ENCODE measurements around the gene TLR3. TPM values are rescaled to one million over a fixed set of nuclear protein-coding genes. Genes with fewer than 3 reads are reported as not detected.
A peak's percentile ranks its signal among the peaks of the same experiment; 100 is the strongest.

The TLR3 gene
- total and polyA plus RNA-seq, 2 experiments from 2014 or later: 0.54 to 0.68 TPM

DNA sequence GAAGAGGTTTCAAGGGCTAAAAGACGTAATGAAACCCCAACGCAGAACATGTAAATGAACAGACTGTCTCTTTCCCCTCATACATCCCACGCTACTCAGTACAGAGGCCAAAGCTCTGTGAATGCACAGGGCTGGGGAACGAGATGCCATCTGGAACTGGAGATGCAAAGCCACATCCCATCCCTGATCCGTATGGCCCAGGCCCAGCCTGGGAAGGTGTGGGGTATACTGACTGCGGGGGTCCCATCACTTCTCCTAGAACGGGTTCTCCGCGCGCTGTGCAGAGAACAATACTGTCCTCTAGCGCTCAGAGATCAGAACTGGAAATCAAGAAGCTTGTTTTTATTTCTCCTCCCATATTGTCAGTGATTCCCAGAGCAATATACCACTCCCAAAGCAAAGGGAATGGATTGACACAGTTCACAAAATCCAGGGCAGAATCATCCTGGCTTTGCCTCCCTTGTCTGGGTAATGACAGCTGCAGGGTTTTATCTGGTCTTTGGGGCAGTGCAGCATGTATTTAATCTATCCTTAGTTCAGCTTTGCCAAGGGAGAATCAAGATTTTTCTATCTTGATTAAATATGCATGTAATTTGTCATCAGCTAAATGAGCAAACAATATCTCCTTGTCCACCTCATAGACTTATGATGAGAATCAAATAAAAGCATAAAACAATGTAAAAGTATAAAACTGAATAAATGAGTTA lies 47.3 kb upstream of the TLR3 start:
- DNase-seq: peak; percentile 56

DNA sequence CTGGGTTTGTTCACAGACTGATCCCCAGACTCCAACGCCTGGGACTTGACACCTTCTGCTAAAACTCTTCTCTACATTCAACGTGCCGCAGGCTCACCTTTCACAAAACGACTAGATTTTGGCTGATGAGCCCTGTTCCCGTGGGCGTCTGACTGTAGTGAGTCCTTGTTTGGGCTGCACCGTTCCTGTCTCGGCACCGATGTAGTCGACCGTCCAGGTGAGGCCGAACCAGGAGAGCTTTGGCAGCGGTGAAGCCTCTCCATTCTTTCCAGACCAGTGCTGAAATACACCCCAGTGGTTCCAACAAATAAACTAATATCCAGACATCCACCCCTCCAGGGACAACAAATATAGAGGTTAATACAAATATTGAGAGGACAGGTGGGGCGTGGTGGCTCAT lies 45.0 kb upstream of the TLR3 start:
- Histone ChIP-seq H4K20me1 (ENCODE audit: insufficient read depth) (no peaks in the 10 kb centered on the region), H3F3A (ENCODE audit: insufficient read depth) (no peaks in the 10 kb centered on the region), H3K27me3 (replicated peaks; ENCODE audit: insufficient read depth) (peaks cover 2% of the 10 kb centered on the region; the same call in 1 of the 2 replicates), H3K4me1 (ENCODE audit: insufficient read depth) (no peaks in the 10 kb centered on the region), H3K9ac (no peak overlapping the region), H3K9me3 (ENCODE audit: low read depth) (no peaks in the 10 kb centered on the region), H3K36me3 (ENCODE audit: low read depth) (no peaks in the 10 kb centered on the region), H3K9me2 (ENCODE audit: insufficient read depth) (no peaks in the 10 kb centered on the region), H3K4me3 (no peak overlapping the region), H3K27ac (no peak overlapping the region), H3K79me2 (ENCODE audit: insufficient read depth) (no peaks in the 10 kb centered on the region), H2AFZ (no peak overlapping the region), H3K4me2 (ENCODE audit: unreplicated experiment) (no peak overlapping the region)
- in situ Hi-C loops (cut with MboI): loop anchor here (10.0 kb wide), 1 partner anchor 379 kb away; no protein-coding TSS in a partner anchor
- no peak for DNase-seq
- TF ChIP-seq EZH2phosphoT487 (IDR thresholded peaks at IDR 0.05; ENCODE audit: insufficient read depth, low read depth) (no peak), EZH2 (IDR thresholded peaks at IDR 0.05; ENCODE audit: insufficient read depth, poor library complexity, severe bottlenecking) (no peak)
- WGBS, 2 experiments (ENCODE audit: low coverage in 1 of 2, low lambda C conversion rate in 2 of 2, missing lambda C conversion rate in 2 of 2): 70% methylated on average over 14 of the region's 14 CpGs

More for the DNA sequence above, 47.3 kb upstream of the TLR3 start:
- TF ChIP-seq EZH2phosphoT487 (IDR thresholded peaks at IDR 0.05; ENCODE audit: insufficient read depth, low read depth): no peak
- TF ChIP-seq EZH2 (IDR thresholded peaks at IDR 0.05; ENCODE audit: insufficient read depth, poor library complexity, severe bottlenecking): no peak
- 4 to 7% methylated on average over 11 of the region's 11 CpGs for WGBS, 2 experiments (ENCODE audit: low coverage in 1 of 2, low lambda C conversion rate in 2 of 2, missing lambda C conversion rate in 2 of 2)
- H3F3A ChIP-seq (ENCODE audit: insufficient read depth): no peaks in the 10 kb centered on the region
- H3K4me1 ChIP-seq (ENCODE audit: insufficient read depth): no peaks in the 10 kb centered on the region
- H3K4me2 ChIP-seq (ENCODE audit: unreplicated experiment): no peak overlapping the region
- H4K20me1 ChIP-seq (ENCODE audit: insufficient read depth): no peaks in the 10 kb centered on the region
- H3K36me3 ChIP-seq (ENCODE audit: low read depth): no peaks in the 10 kb centered on the region
- no peak overlapping the region for H3K9ac ChIP-seq
- H3K27me3 ChIP-seq (replicated peaks; ENCODE audit: insufficient read depth): no peaks in the 10 kb centered on the region; the same call in 1 of the 2 replicates
- no peak overlapping the region for H3K4me3 ChIP-seq
- in situ Hi-C loops (cut with MboI): loop anchor here (10.0 kb wide), 1 partner anchor 377 kb away; no protein-coding TSS in a partner anchor
- no peak overlapping the region for H3K27ac ChIP-seq
- no peaks in the 10 kb centered on the region for H3K9me3 ChIP-seq (ENCODE audit: low read depth)
- no peak overlapping the region for H2AFZ ChIP-seq
- no peaks in the 10 kb centered on the region for H3K79me2 ChIP-seq (ENCODE audit: insufficient read depth)
- no peaks in the 10 kb centered on the region for H3K9me2 ChIP-seq (ENCODE audit: insufficient read depth)

DNA sequence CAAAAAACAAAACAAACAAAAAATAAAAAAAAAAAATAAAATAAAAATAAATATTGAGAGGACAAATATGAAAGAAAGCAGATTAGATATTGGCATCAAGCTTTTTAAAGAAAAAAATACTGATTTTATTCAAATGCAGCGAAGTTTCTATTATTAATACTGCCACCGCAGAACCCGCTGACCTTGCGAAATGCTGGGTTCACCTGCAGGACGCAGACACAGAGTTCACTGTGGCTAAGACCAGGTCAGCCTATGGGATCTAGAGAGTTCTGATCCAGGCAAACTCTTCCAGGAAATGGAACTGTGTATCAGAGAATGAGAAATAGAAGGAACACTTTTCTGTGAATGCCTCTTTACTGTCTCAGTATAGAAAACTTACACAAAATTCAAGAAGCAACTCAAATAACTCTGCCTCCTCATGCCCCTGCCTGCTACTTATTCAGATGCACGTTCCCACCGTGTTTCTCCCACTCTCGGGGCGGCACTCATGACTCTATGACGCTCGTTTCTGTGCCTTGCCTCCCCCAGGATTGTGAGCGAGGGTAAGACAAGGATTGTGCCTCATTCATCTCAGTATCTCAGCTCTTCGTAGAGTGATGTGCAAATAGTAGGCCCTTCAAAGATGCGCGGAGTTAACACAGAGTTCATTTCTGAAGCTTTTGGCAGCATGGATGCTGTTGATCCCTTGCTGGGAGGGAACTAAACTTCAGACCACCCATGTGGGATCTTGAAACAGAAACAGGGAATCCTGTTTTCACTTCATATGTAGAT lies 44.1 kb upstream of the TLR3 start:
- DNase-seq: no peak
- TF ChIP-seq EZH2phosphoT487 (IDR thresholded peaks at IDR 0.05; ENCODE audit: insufficient read depth, low read depth) (no peak), EZH2 (IDR thresholded peaks at IDR 0.05; ENCODE audit: insufficient read depth, poor library complexity, severe bottlenecking) (no peak)

DNA sequence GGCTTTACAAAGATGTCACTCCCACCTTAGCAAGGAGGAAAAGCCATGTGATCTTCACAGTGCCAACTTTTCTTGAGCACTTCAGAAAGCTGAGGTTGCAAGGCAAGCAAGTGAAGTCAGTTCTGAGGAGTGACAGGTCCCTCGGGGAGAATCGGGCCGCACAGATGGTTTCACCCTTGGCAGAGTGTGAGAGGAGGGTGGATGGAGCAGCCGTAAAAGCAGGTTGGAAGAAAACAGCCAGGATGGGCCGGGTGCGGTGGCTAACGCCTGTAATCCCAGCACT lies 43.6 kb upstream of the TLR3 start:
- Histone ChIP-seq H3K27ac (no peak overlapping the region), H3K4me2 (ENCODE audit: unreplicated experiment) (no peak overlapping the region), H3K9me2 (ENCODE audit: insufficient read depth) (no peaks in the 10 kb centered on the region), H2AFZ (no peak overlapping the region), H3K36me3 (ENCODE audit: low read depth) (no peaks in the 10 kb centered on the region), H3K9ac (no peak overlapping the region), H3K79me2 (ENCODE audit: insufficient read depth) (no peaks in the 10 kb centered on the region), H3K4me1 (ENCODE audit: insufficient read depth) (no peaks in the 10 kb centered on the region), H3K9me3 (ENCODE audit: low read depth) (no peaks in the 10 kb centered on the region), H3F3A (ENCODE audit: insufficient read depth) (no peaks in the 10 kb centered on the region), H4K20me1 (ENCODE audit: insufficient read depth) (no peaks in the 10 kb centered on the region), H3K27me3 (replicated peaks; ENCODE audit: insufficient read depth) (peaks cover 14% of the 10 kb centered on the region), H3K4me3 (no peak overlapping the region)
- 49 to 54% methylated on average over 7 of the region's 7 CpGs for WGBS, 2 experiments (ENCODE audit: low coverage in 1 of 2, low lambda C conversion rate in 2 of 2, missing lambda C conversion rate in 2 of 2)
- in situ Hi-C loops (cut with MboI): loop anchor here (10.0 to 25.0 kb wide), 2 partner anchors 381 to 988 kb away; no protein-coding TSS in a partner anchor
- no peak for TF ChIP-seq EZH2 (IDR thresholded peaks at IDR 0.05; ENCODE audit: insufficient read depth, poor library complexity, severe bottlenecking)
- TF ChIP-seq EZH2phosphoT487 (IDR thresholded peaks at IDR 0.05; ENCODE audit: insufficient read depth, low read depth): no peak
- no peak for DNase-seq

More for the DNA sequence above, 44.1 kb upstream of the TLR3 start:
- no peaks in the 10 kb centered on the region for H3K79me2 ChIP-seq (ENCODE audit: insufficient read depth)
- no peak overlapping the region for H3K9ac ChIP-seq
- H3K27ac ChIP-seq: no peak overlapping the region
- in situ Hi-C loops (cut with MboI): loop anchor here (10.0 to 25.0 kb wide), 2 partner anchors 380 to 988 kb away; no protein-coding TSS in a partner anchor
- H2AFZ ChIP-seq: no peak overlapping the region
- no peak overlapping the region for H3K4me2 ChIP-seq (ENCODE audit: unreplicated experiment)
- no peaks in the 10 kb centered on the region for H3F3A ChIP-seq (ENCODE audit: insufficient read depth)
- no peaks in the 10 kb centered on the region for H4K20me1 ChIP-seq (ENCODE audit: insufficient read depth)
- no peaks in the 10 kb centered on the region for H3K36me3 ChIP-seq (ENCODE audit: low read depth)
- no peak overlapping the region for H3K4me3 ChIP-seq
- H3K4me1 ChIP-seq (ENCODE audit: insufficient read depth): no peaks in the 10 kb centered on the region
- no peaks in the 10 kb centered on the region for H3K9me3 ChIP-seq (ENCODE audit: low read depth)
- no peaks in the 10 kb centered on the region for H3K9me2 ChIP-seq (ENCODE audit: insufficient read depth)
- WGBS, 2 experiments (ENCODE audit: low coverage in 1 of 2, low lambda C conversion rate in 2 of 2, missing lambda C conversion rate in 2 of 2): 66 to 69% methylated on average over 15 of the region's 15 CpGs
- peaks cover 10% of the 10 kb centered on the region for H3K27me3 ChIP-seq (replicated peaks; ENCODE audit: insufficient read depth)

Data from GM23248 (cell line).